ENCODE results near the gene MS4A1.
A peak's percentile ranks its signal among the peaks of the same experiment; 100 is the strongest.
"Not testable (repeated sequence)": the region's sequence is repeated elsewhere in the genome, so short reads cannot be mapped to it uniquely, and the experiment has no call there.

Gene MS4A1

GRCh38 chr11:60455531-60456042 is at the start of gene MS4A1:
Gene MS4A1, plus strand, starts transcription at chr11:60455847. Its CDS starts 6,528 bp downstream, at chr11:60462375.
- Histone ChIP-seq H3K9me3 (ENCODE audit: control insufficient read depth in 5 of 5, low read length in 5 of 5) (no peaks in the 10 kb centered on the region), H3K4me3 (ENCODE audit: low read depth in 1 of 5, low read length in 5 of 5) (no peak within 1 kb of the TSS), H3K27me3 (ENCODE audit: control insufficient read depth in 5 of 5, insufficient read depth in 4 of 5, low read length in 5 of 5) (peaks cover 0 to 3% (median 0%) of the 10 kb centered on the region in 5 donors), H3K27ac (ENCODE audit: low read depth, low read length) (no peak within 1 kb of the TSS), H3K36me3 (ENCODE audit: control insufficient read depth in 5 of 5, insufficient read depth in 5 of 5, low read length in 5 of 5) (no peaks in the 10 kb centered on the region), H3K9ac (ENCODE audit: low read length in 5 of 5) (no peak within 1 kb of the TSS), H3K4me1 (ENCODE audit: control insufficient read depth in 5 of 5, insufficient read depth in 5 of 5, low read length in 5 of 5) (no peaks in the 10 kb centered on the region)

DNA sequence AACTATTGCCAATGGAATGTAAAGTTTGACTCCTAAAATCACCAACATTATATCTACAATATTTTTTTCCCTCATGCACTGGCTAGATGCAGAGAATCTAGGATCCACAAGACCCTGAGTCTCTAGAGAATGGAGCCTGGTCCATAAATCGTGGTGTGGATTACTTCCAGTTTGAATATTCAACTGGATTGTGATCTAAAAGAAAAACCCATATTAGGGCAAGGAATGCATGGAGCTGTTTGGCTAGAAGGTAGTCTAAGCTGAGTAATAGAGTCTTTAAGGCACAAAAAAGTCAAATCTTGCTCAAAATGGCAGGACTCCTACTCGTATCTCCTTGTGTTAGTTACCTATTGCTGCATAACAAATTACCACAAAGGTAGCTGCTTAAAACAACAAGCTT is 35.6 kb upstream of the MS4A1 start:
- Histone ChIP-seq H3K36me3 (ENCODE audit: control insufficient read depth in 5 of 5, insufficient read depth in 5 of 5, low read length in 5 of 5) (peaks cover 0 to 3% (median 0%) of the 10 kb centered on the region in 5 donors), H3K4me1 (ENCODE audit: control insufficient read depth in 5 of 5, insufficient read depth in 5 of 5, low read length in 5 of 5) (no peaks in the 10 kb centered on the region), H3K27me3 (ENCODE audit: control insufficient read depth in 5 of 5, insufficient read depth in 4 of 5, low read length in 5 of 5) (no peaks in the 10 kb centered on the region), H3K9me3 (ENCODE audit: control insufficient read depth in 5 of 5, low read length in 5 of 5) (peaks cover 0 to 13% (median 6%) of the 10 kb centered on the region in 5 donors), H3K4me3 (ENCODE audit: low read depth in 1 of 5, low read length in 5 of 5) (no peak overlapping the region), H3K27ac (ENCODE audit: low read depth, low read length) (no peak overlapping the region), H3K9ac (ENCODE audit: low read length in 5 of 5) (no peak overlapping the region)

DNA sequence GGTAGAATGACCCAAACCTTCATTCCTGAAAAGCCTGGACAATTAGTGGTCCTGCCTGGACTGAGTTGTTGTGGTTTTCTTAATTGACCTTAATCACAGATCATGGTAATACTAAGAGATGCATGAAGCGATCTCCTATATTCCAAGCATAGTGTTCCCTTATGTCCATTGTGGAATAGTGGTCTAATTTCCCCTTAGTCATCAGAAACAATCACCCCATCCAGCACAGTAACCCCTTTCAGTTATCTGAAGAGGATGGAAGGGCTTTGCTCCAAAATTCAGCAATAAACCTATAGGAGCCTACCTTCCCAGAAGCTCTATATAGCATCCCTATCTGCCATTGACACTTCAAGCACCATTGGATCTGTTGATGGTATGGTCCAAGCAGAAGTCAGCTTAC is 33.0 kb upstream of the MS4A1 start:
- peaks cover 0 to 13% (median 6%) of the 10 kb centered on the region in 5 donors for H3K9me3 ChIP-seq (ENCODE audit: control insufficient read depth in 5 of 5, low read length in 5 of 5)
- no peaks in the 10 kb centered on the region for H3K4me1 ChIP-seq (ENCODE audit: control insufficient read depth in 5 of 5, insufficient read depth in 5 of 5, low read length in 5 of 5)

DNA sequence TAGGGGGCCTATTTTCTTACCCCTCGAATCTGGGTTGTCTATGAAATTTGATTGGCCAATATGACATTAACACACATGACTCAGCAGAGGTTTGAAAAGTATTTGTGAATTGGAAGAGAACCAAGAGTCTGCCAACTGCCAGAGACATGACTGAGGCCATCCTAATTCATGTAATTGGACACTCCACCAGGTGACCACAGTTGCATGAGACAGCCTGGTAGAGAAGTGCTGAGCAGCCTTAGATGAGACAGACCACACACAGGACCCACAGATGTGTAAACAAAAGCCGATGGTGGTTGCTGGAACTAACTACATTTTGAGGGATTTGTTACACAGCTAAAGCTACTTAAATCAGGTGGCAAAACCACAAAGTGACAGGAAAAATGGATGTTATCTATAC is 27.1 kb upstream of the MS4A1 start:
- Histone ChIP-seq H3K27ac (ENCODE audit: low read depth, low read length) (no peak overlapping the region), H3K27me3 (ENCODE audit: control insufficient read depth in 5 of 5, insufficient read depth in 4 of 5, low read length in 5 of 5) (no peaks in the 10 kb centered on the region), H3K36me3 (ENCODE audit: control insufficient read depth in 5 of 5, insufficient read depth in 5 of 5, low read length in 5 of 5) (no peaks in the 10 kb centered on the region), H3K4me3 (ENCODE audit: low read depth in 1 of 5, low read length in 5 of 5) (no peak overlapping the region), H3K9me3 (ENCODE audit: control insufficient read depth in 5 of 5, low read length in 5 of 5) (no peaks in the 10 kb centered on the region), H3K9ac (ENCODE audit: low read length in 5 of 5) (no peak overlapping the region), H3K4me1 (ENCODE audit: control insufficient read depth in 5 of 5, insufficient read depth in 5 of 5, low read length in 5 of 5) (no peaks in the 10 kb centered on the region)

More for the DNA sequence above, 33.0 kb upstream of the MS4A1 start:
- Histone ChIP-seq H3K27ac (ENCODE audit: low read depth, low read length) (no peak overlapping the region), H3K4me3 (ENCODE audit: low read depth in 1 of 5, low read length in 5 of 5) (no peak overlapping the region), H3K27me3 (ENCODE audit: control insufficient read depth in 5 of 5, insufficient read depth in 4 of 5, low read length in 5 of 5) (no peaks in the 10 kb centered on the region), H3K9ac (ENCODE audit: low read length in 5 of 5) (no peak overlapping the region), H3K36me3 (ENCODE audit: control insufficient read depth in 5 of 5, insufficient read depth in 5 of 5, low read length in 5 of 5) (no peaks in the 10 kb centered on the region)

- H3K27ac ChIP-seq (ENCODE audit: low read depth, low read length), result no peak within 1 kb of the TSS
- H3K36me3 ChIP-seq (ENCODE audit: control insufficient read depth in 5 of 5, insufficient read depth in 5 of 5, low read length in 5 of 5), result no peaks in the 10 kb centered on the region
- no peaks in the 10 kb centered on the region for H3K4me1 ChIP-seq (ENCODE audit: control insufficient read depth in 5 of 5, insufficient read depth in 5 of 5, low read length in 5 of 5)
- no peak within 1 kb of the TSS for H3K9ac ChIP-seq (ENCODE audit: low read length in 5 of 5)
- no peak within 1 kb of the TSS for H3K4me3 ChIP-seq (ENCODE audit: low read depth in 1 of 5, low read length in 5 of 5)
- no peaks in the 10 kb centered on the region for H3K27me3 ChIP-seq (ENCODE audit: control insufficient read depth in 5 of 5, insufficient read depth in 4 of 5, low read length in 5 of 5)
- no peaks in the 10 kb centered on the region for H3K9me3 ChIP-seq (ENCODE audit: control insufficient read depth in 5 of 5, low read length in 5 of 5)
Observed at GRCh38 chr11:60429272-60429671, 26.4 kb upstream of the MS4A1 start, which contains the start of gene MS4A5. Gene MS4A5, plus strand, starts transcription at chr11:60429572. Its CDS starts 103 bp downstream, at chr11:60429675.

- Histone ChIP-seq H3K27ac (ENCODE audit: low read depth, low read length) (no peak overlapping the region), H3K36me3 (ENCODE audit: control insufficient read depth in 5 of 5, insufficient read depth in 5 of 5, low read length in 5 of 5) (no peaks in the 10 kb centered on the region), H3K4me3 (ENCODE audit: low read depth in 1 of 5, low read length in 5 of 5) (no peak overlapping the region), H3K27me3 (ENCODE audit: control insufficient read depth in 5 of 5, insufficient read depth in 4 of 5, low read length in 5 of 5) (no peaks in the 10 kb centered on the region), H3K9me3 (ENCODE audit: control insufficient read depth in 5 of 5, low read length in 5 of 5) (no peaks in the 10 kb centered on the region), H3K9ac (ENCODE audit: low read length in 5 of 5) (no peak overlapping the region), H3K4me1 (ENCODE audit: control insufficient read depth in 5 of 5, insufficient read depth in 5 of 5, low read length in 5 of 5) (no peaks in the 10 kb centered on the region)
Observed at GRCh38 chr11:60431251-60431650, 24.4 kb upstream of the MS4A1 start.

GRCh38 chr11:60433401-60433800 is 22.2 kb upstream of the MS4A1 start:
- no peaks in the 10 kb centered on the region for H3K36me3 ChIP-seq (ENCODE audit: control insufficient read depth in 5 of 5, insufficient read depth in 5 of 5, low read length in 5 of 5)

DNA sequence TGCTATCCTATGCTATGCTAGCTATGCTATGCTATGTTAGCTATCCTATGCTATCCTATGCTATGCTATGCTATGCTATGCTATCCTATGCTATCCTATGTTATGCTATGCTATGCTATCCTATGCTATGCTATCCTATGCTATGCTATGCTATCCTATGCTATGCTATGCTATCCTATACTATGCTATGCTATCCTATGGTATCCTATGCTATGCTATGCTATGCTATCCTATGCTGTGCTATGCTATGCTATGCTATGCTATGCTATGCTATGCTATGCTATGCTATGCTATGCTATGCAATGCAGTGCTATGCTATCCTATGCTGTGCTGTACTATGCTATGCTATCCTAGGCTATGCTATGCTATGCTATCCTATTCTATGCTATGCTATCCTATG is 8.6 kb upstream of the MS4A1 start:
- no peaks in the 10 kb centered on the region for H3K36me3 ChIP-seq (ENCODE audit: control insufficient read depth in 5 of 5, insufficient read depth in 5 of 5, low read length in 5 of 5)
- H3K4me3 ChIP-seq (ENCODE audit: low read depth in 1 of 5, low read length in 5 of 5), result peak overlapping the region in 1 of 5 donors; percentile 2
- H3K4me1 ChIP-seq (ENCODE audit: control insufficient read depth in 5 of 5, insufficient read depth in 5 of 5, low read length in 5 of 5), result peaks cover 0 to 5% (median 0%) of the 10 kb centered on the region in 5 donors
- no peaks in the 10 kb centered on the region for H3K27me3 ChIP-seq (ENCODE audit: control insufficient read depth in 5 of 5, insufficient read depth in 4 of 5, low read length in 5 of 5)
- H3K9ac ChIP-seq (ENCODE audit: low read length in 5 of 5), result no peak overlapping the region
- H3K9me3 ChIP-seq (ENCODE audit: control insufficient read depth in 5 of 5, low read length in 5 of 5), result no peaks in the 10 kb centered on the region
- no peak overlapping the region for H3K27ac ChIP-seq (ENCODE audit: low read depth, low read length)

More at GRCh38 chr11:60433401-60433800, 22.2 kb upstream of the MS4A1 start:
- Histone ChIP-seq H3K4me3 (ENCODE audit: low read depth in 1 of 5, low read length in 5 of 5) (no peak overlapping the region), H3K4me1 (ENCODE audit: control insufficient read depth in 5 of 5, insufficient read depth in 5 of 5, low read length in 5 of 5) (no peaks in the 10 kb centered on the region), H3K9ac (ENCODE audit: low read length in 5 of 5) (no peak overlapping the region), H3K27me3 (ENCODE audit: control insufficient read depth in 5 of 5, insufficient read depth in 4 of 5, low read length in 5 of 5) (no peaks in the 10 kb centered on the region), H3K27ac (ENCODE audit: low read depth, low read length) (no peak overlapping the region), H3K9me3 (ENCODE audit: control insufficient read depth in 5 of 5, low read length in 5 of 5) (no peaks in the 10 kb centered on the region)

- Histone ChIP-seq H3K9ac (ENCODE audit: low read length in 5 of 5) (no peak overlapping the region), H3K27me3 (ENCODE audit: control insufficient read depth in 5 of 5, insufficient read depth in 4 of 5, low read length in 5 of 5) (no peaks in the 10 kb centered on the region), H3K4me3 (ENCODE audit: low read depth in 1 of 5, low read length in 5 of 5) (no peak overlapping the region), H3K27ac (ENCODE audit: low read depth, low read length) (no peak overlapping the region), H3K36me3 (ENCODE audit: control insufficient read depth in 5 of 5, insufficient read depth in 5 of 5, low read length in 5 of 5) (no peaks in the 10 kb centered on the region), H3K4me1 (ENCODE audit: control insufficient read depth in 5 of 5, insufficient read depth in 5 of 5, low read length in 5 of 5) (peaks cover 0 to 5% (median 0%) of the 10 kb centered on the region in 5 donors), H3K9me3 (ENCODE audit: control insufficient read depth in 5 of 5, low read length in 5 of 5) (no peaks in the 10 kb centered on the region)
Observed at GRCh38 chr11:60447846-60448245, 7.8 kb upstream of the MS4A1 start.

GRCh38 chr11:60451185-60451584 is 4.5 kb upstream of the MS4A1 start:
- H3K27me3 ChIP-seq (ENCODE audit: control insufficient read depth in 5 of 5, insufficient read depth in 4 of 5, low read length in 5 of 5); H3K27ac ChIP-seq (ENCODE audit: low read depth, low read length); H3K9ac ChIP-seq (ENCODE audit: low read length in 5 of 5); H3K36me3 ChIP-seq (ENCODE audit: control insufficient read depth in 5 of 5, insufficient read depth in 5 of 5, low read length in 5 of 5); H3K4me3 ChIP-seq (ENCODE audit: low read depth in 1 of 5, low read length in 5 of 5); H3K4me1 ChIP-seq (ENCODE audit: control insufficient read depth in 5 of 5, insufficient read depth in 5 of 5, low read length in 5 of 5); H3K9me3 ChIP-seq (ENCODE audit: control insufficient read depth in 5 of 5, low read length in 5 of 5): not testable (repeated sequence)

Measured in subcutaneous abdominal adipose tissue (tissue), 5 donors.